Measurements from ENCODE around the gene COMMD1.

COMMD1 gene

GRCh38 chr2:61943251-61943650 lies 37.8 kb downstream of the COMMD1 start:
- no peaks in the 10 kb centered on the region for H3K9me3 ChIP-seq (replicated peaks; ENCODE audit: insufficient read depth, low read length)
- no peak overlapping the region for H3K4me3 ChIP-seq (ENCODE audit: low read length)
- H3K79me2 ChIP-seq (ENCODE audit: low read length), result no peaks in the 10 kb centered on the region
- no peaks in the 10 kb centered on the region for H3K27me3 ChIP-seq (replicated peaks; ENCODE audit: insufficient read depth, low read length)
- no peaks in the 10 kb centered on the region for H3K36me3 ChIP-seq (replicated peaks; ENCODE audit: insufficient read depth, low read length)
- H4K20me1 ChIP-seq (ENCODE audit: insufficient read depth, low read length), result no peaks in the 10 kb centered on the region
- no peak overlapping the region for H3K27ac ChIP-seq (ENCODE audit: low read length)
- no peaks in the 10 kb centered on the region for H3K9me2 ChIP-seq (replicated peaks; ENCODE audit: insufficient read depth, low read length)
- no peak overlapping the region for H2AFZ ChIP-seq (ENCODE audit: low read length)
- no peak for TF ChIP-seq EZH2phosphoT487 (IDR thresholded peaks at IDR 0.05; ENCODE audit: low read length)
- no peak for TF ChIP-seq CTCF (IDR thresholded peaks at IDR 0.05; ENCODE audit: low read length)
- no peak for TF ChIP-seq EZH2 (optimal IDR thresholded peaks at IDR 0.05; ENCODE audit: low read depth, low read length)
- H3F3A ChIP-seq (ENCODE audit: insufficient read depth, low read length), result no peaks in the 10 kb centered on the region
- no peak overlapping the region for H3K4me2 ChIP-seq (ENCODE audit: low read depth, low read length)
- no peak for DNase-seq
- no peak overlapping the region for H3K9ac ChIP-seq (ENCODE audit: low read length)
- no peaks in the 10 kb centered on the region for H3K4me1 ChIP-seq (ENCODE audit: low read length)

- TF ChIP-seq EZH2phosphoT487 (IDR thresholded peaks at IDR 0.05; ENCODE audit: low read length) (no peak), EZH2 (optimal IDR thresholded peaks at IDR 0.05; ENCODE audit: low read depth, low read length) (no peak), CTCF (IDR thresholded peaks at IDR 0.05; ENCODE audit: low read length) (no peak)
- Histone ChIP-seq H3K4me1 (ENCODE audit: low read length) (no peaks in the 10 kb centered on the region), H3F3A (ENCODE audit: insufficient read depth, low read length) (no peaks in the 10 kb centered on the region), H3K4me2 (ENCODE audit: low read depth, low read length) (no peak overlapping the region), H3K9me3 (replicated peaks; ENCODE audit: insufficient read depth, low read length) (no peaks in the 10 kb centered on the region), H3K27ac (ENCODE audit: low read length) (no peak overlapping the region), H3K9me2 (replicated peaks; ENCODE audit: insufficient read depth, low read length) (no peaks in the 10 kb centered on the region), H4K20me1 (ENCODE audit: insufficient read depth, low read length) (no peaks in the 10 kb centered on the region), H3K36me3 (replicated peaks; ENCODE audit: insufficient read depth, low read length) (no peaks in the 10 kb centered on the region), H3K27me3 (replicated peaks; ENCODE audit: insufficient read depth, low read length) (no peaks in the 10 kb centered on the region), H2AFZ (ENCODE audit: low read length) (no peak overlapping the region), H3K4me3 (ENCODE audit: low read length) (no peak overlapping the region), H3K79me2 (ENCODE audit: low read length) (no peaks in the 10 kb centered on the region), H3K9ac (ENCODE audit: low read length) (no peak overlapping the region)
- DNase-seq, result no peak
Measured at GRCh38 chr2:61946666-61947065, 41.2 kb downstream of the COMMD1 start.

- H3K36me3 ChIP-seq (replicated peaks; ENCODE audit: insufficient read depth, low read length), result no peaks in the 10 kb centered on the region
- H3K79me2 ChIP-seq (ENCODE audit: low read length), result no peaks in the 10 kb centered on the region
- no peak overlapping the region for H3K9ac ChIP-seq (ENCODE audit: low read length)
- no peak overlapping the region for H3K4me2 ChIP-seq (ENCODE audit: low read depth, low read length)
- no peak overlapping the region for H2AFZ ChIP-seq (ENCODE audit: low read length)
- no peaks in the 10 kb centered on the region for H4K20me1 ChIP-seq (ENCODE audit: insufficient read depth, low read length)
- H3K9me3 ChIP-seq (replicated peaks; ENCODE audit: insufficient read depth, low read length), result no peaks in the 10 kb centered on the region
- no peak for DNase-seq
- H3K4me3 ChIP-seq (ENCODE audit: low read length), result no peak overlapping the region
- TF ChIP-seq EZH2 (optimal IDR thresholded peaks at IDR 0.05; ENCODE audit: low read depth, low read length) (no peak), CTCF (IDR thresholded peaks at IDR 0.05; ENCODE audit: low read length) (no peak), EZH2phosphoT487 (IDR thresholded peaks at IDR 0.05; ENCODE audit: low read length) (no peak)
- H3K4me1 ChIP-seq (ENCODE audit: low read length), result no peaks in the 10 kb centered on the region
- H3K9me2 ChIP-seq (replicated peaks; ENCODE audit: insufficient read depth, low read length), result no peaks in the 10 kb centered on the region
- no peak overlapping the region for H3K27ac ChIP-seq (ENCODE audit: low read length)
- no peaks in the 10 kb centered on the region for H3K27me3 ChIP-seq (replicated peaks; ENCODE audit: insufficient read depth, low read length)
- H3F3A ChIP-seq (ENCODE audit: insufficient read depth, low read length), result no peaks in the 10 kb centered on the region
Measured at GRCh38 chr2:61948661-61949457, 43.4 kb downstream of the COMMD1 start.
